Neural cell (in vitro differentiated cells): Measurements from ENCODE around the gene GJD2. TPM values are rescaled to one million over a fixed set of nuclear protein-coding genes. Genes with fewer than 3 reads are reported as not detected.

Experiments used
- H2AFZ ChIP-seq: fragments of 200-600, 300-800 bp; sonication (generic), shearing (Covaris generic); 2 replicates; pipeline ENCODE4 v1.6.0; 2014; ENCODE audit warnings: low read depth, mild to moderate bottlenecking, antibody characterized with exemption, low read length, moderate library complexity
- H3F3A ChIP-seq: fragments of 200-600 bp; shearing (Covaris generic); 2 replicates; pipeline ENCODE4 v1.6.1; 2016; ENCODE audit warnings: mild to moderate bottlenecking, moderate library complexity, mixed read lengths, antibody characterized with exemption, low read length; ENCODE audit not compliant: insufficient read depth, poor library complexity, severe bottlenecking
- H3K27ac ChIP-seq: fragments of 200-600, 300-800 bp; sonication (generic), shearing (Covaris generic); 2 replicates; pipeline ENCODE4 v1.5.1; 2014; ENCODE audit warnings: mild to moderate bottlenecking, low read length, moderate library complexity
- H3K27me3 ChIP-seq: fragments of 300-800, 200-600 bp; sonication (generic), shearing (Covaris generic); 2 replicates; pipeline ENCODE4 v1.6.0; 2014; ENCODE audit warnings: mild to moderate bottlenecking, low read depth, low read length, moderate library complexity; ENCODE audit not compliant: insufficient read depth
- H3K36me3 ChIP-seq: fragments of 300-800, 200-600 bp; sonication (generic), shearing (Covaris generic); 2 replicates; pipeline ENCODE4 v1.5.1; 2014; ENCODE audit warnings: mild to moderate bottlenecking, antibody characterized with exemption, low read length, moderate library complexity; ENCODE audit not compliant: insufficient read depth
- H3K4me2 ChIP-seq: fragments of 300-800, 200-600 bp; sonication (generic), shearing (Covaris generic); 2 replicates; pipeline ENCODE4 v1.6.0; 2014; ENCODE audit warnings: mild to moderate bottlenecking, low read length
- H3K4me3 ChIP-seq: fragments of 300-800, 200-600 bp; sonication (generic), shearing (Covaris generic); 2 replicates; pipeline ENCODE4 v1.5.1; 2014; ENCODE audit warnings: mild to moderate bottlenecking, low read length, moderate library complexity
- H3K79me2 ChIP-seq: fragments of 200-600 bp; shearing (Covaris generic); replicated peaks from 2 replicates; pipeline ENCODE4 v1.6.0; 2014; ENCODE audit warnings: mild to moderate bottlenecking, low read length, moderate library complexity; ENCODE audit not compliant: insufficient read depth
- H3K9ac ChIP-seq: fragments of 300-800, 200-600 bp; sonication (generic), shearing (Covaris generic); 2 replicates; pipeline ENCODE4 v1.6.1; 2016; ENCODE audit warnings: mild to moderate bottlenecking, low read length, mixed read lengths
- H3K9me2 ChIP-seq: fragments of 200-600 bp; shearing (Covaris generic); 2 replicates; pipeline ENCODE4 v1.6.1; 2016; ENCODE audit warnings: mild to moderate bottlenecking, low read length, mixed read lengths; ENCODE audit not compliant: insufficient read depth
- H3K9me3 ChIP-seq: fragments of 200-600, 300-800 bp; sonication (generic), shearing (Covaris generic); 2 replicates; pipeline ENCODE4 v1.6.1; 2016; ENCODE audit warnings: mild to moderate bottlenecking, mixed run types, low read length, moderate library complexity, mixed read lengths
- H4K20me1 ChIP-seq: fragments of 200-600 bp; shearing (Covaris generic); 2 replicates; pipeline ENCODE4 v1.6.1; 2016; ENCODE audit warnings: mild to moderate bottlenecking, mixed run types; ENCODE audit not compliant: insufficient read depth
- EP300 ChIP-seq: fragments of 450-650 bp; conservative IDR thresholded peaks from 2 replicates; pipeline ENCODE4 v1.6.1; 2014; ENCODE audit warnings: antibody characterized with exemption, mild to moderate bottlenecking, moderate library complexity; ENCODE audit not compliant: poor library complexity, severe bottlenecking
- EZH2 ChIP-seq: fragments of 200-600, 300-800 bp; shearing (Covaris generic), sonication (generic); IDR thresholded peaks from 2 replicates; pipeline ENCODE4 v1.6.1; 2014; ENCODE audit warnings: antibody characterized with exemption, low read length, borderline replicate concordance, mild to moderate bottlenecking; ENCODE audit not compliant: insufficient read depth, poor library complexity, severe bottlenecking
- MXI1 ChIP-seq: fragments of 450-650 bp; conservative IDR thresholded peaks from 2 replicates; pipeline ENCODE4 v1.6.1; 2014; ENCODE audit warnings: antibody characterized with exemption, mild to moderate bottlenecking; ENCODE audit not compliant: poor library complexity, severe bottlenecking
- POLR2AphosphoS5 ChIP-seq: IDR thresholded peaks from 2 replicates; pipeline ENCODE4 v1.6.1; 2012
- RAD21 ChIP-seq: fragments of 450-650 bp; conservative IDR thresholded peaks from 2 replicates; pipeline ENCODE4 v1.6.1; 2014; ENCODE audit warnings: antibody characterized with exemption, mild to moderate bottlenecking, moderate library complexity
- SMC3 ChIP-seq: fragments of 450-650 bp; conservative IDR thresholded peaks from 2 replicates; pipeline ENCODE4 v1.6.1; 2014; ENCODE audit warnings: antibody characterized with exemption, mild to moderate bottlenecking, moderate library complexity; ENCODE audit not compliant: poor library complexity
- TAF1 ChIP-seq: IDR thresholded peaks from 2 replicates; pipeline ENCODE4 v1.6.1; 2012; ENCODE audit warnings: low read depth
- polyA plus RNA-seq: library from polyadenylated mRNA; depleted of rRNA; stranded (reverse); fragments of >200 nt; gene quantifications from 2 replicates; pipeline ENCODE4 v1.2.3, GENCODE V29; 2014
- TF ChIP-seq, protein P1 (sequence below): fragments of 450-650 bp; IDR thresholded peaks from 2 replicates; pipeline ENCODE4 v1.5.1; 2014; ENCODE audit warnings: antibody characterized with exemption, mild to moderate bottlenecking, moderate library complexity; ENCODE audit not compliant: poor library complexity, severe bottlenecking
- TF ChIP-seq, protein P2 (sequence below): IDR thresholded peaks from 2 replicates; pipeline ENCODE4 v1.6.1; 2012; ENCODE audit warnings: borderline replicate concordance

The GJD2 gene
- polyA plus RNA-seq, 1 donor from 2014 or later = 4.6 TPM

DNA sequence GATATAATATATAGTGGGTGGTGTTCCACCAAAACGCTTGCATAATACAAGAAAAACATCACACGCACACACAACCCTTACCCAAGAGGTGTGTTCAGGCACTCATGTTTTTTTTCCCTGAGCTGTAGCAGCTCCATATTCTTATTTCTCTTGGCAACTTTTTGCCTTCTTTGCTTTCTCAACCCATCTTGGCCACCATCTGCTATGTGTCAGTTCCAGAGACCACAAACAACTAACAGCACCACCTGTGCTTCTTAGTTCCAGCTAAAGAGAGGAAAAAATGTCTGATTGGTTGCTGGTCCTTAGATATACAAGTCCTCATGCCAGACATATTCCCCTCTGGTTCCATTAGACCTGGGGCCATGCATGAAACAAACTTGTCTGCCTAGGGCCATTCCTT lies 28.6 kb upstream of the GJD2 start:
- no peak for TF ChIP-seq SMC3
- no peak for TF ChIP-seq RAD21
- TF ChIP-seq EP300 = no peak
- no peak for TF ChIP-seq TAF1
- TF ChIP-seq, protein P1, sequence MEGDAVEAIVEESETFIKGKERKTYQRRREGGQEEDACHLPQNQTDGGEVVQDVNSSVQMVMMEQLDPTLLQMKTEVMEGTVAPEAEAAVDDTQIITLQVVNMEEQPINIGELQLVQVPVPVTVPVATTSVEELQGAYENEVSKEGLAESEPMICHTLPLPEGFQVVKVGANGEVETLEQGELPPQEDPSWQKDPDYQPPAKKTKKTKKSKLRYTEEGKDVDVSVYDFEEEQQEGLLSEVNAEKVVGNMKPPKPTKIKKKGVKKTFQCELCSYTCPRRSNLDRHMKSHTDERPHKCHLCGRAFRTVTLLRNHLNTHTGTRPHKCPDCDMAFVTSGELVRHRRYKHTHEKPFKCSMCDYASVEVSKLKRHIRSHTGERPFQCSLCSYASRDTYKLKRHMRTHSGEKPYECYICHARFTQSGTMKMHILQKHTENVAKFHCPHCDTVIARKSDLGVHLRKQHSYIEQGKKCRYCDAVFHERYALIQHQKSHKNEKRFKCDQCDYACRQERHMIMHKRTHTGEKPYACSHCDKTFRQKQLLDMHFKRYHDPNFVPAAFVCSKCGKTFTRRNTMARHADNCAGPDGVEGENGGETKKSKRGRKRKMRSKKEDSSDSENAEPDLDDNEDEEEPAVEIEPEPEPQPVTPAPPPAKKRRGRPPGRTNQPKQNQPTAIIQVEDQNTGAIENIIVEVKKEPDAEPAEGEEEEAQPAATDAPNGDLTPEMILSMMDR = no peak
- TF ChIP-seq POLR2AphosphoS5 = no peak
- TF ChIP-seq MXI1 = no peak
- no peak for TF ChIP-seq EZH2
- TF ChIP-seq, protein P2, sequence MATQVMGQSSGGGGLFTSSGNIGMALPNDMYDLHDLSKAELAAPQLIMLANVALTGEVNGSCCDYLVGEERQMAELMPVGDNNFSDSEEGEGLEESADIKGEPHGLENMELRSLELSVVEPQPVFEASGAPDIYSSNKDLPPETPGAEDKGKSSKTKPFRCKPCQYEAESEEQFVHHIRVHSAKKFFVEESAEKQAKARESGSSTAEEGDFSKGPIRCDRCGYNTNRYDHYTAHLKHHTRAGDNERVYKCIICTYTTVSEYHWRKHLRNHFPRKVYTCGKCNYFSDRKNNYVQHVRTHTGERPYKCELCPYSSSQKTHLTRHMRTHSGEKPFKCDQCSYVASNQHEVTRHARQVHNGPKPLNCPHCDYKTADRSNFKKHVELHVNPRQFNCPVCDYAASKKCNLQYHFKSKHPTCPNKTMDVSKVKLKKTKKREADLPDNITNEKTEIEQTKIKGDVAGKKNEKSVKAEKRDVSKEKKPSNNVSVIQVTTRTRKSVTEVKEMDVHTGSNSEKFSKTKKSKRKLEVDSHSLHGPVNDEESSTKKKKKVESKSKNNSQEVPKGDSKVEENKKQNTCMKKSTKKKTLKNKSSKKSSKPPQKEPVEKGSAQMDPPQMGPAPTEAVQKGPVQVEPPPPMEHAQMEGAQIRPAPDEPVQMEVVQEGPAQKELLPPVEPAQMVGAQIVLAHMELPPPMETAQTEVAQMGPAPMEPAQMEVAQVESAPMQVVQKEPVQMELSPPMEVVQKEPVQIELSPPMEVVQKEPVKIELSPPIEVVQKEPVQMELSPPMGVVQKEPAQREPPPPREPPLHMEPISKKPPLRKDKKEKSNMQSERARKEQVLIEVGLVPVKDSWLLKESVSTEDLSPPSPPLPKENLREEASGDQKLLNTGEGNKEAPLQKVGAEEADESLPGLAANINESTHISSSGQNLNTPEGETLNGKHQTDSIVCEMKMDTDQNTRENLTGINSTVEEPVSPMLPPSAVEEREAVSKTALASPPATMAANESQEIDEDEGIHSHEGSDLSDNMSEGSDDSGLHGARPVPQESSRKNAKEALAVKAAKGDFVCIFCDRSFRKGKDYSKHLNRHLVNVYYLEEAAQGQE = no peak
- Histone ChIP-seq H2AFZ (no peak overlapping the region), H3K4me2 (no peak overlapping the region), H3K4me3 (no peak overlapping the region), H4K20me1 (no peaks in the 10 kb centered on the region), H3K79me2 (no peaks in the 10 kb centered on the region), H3K9me2 (no peaks in the 10 kb centered on the region), H3K9ac (no peak overlapping the region), H3K27me3 (no peaks in the 10 kb centered on the region), H3K27ac (no peak overlapping the region), H3F3A (no peaks in the 10 kb centered on the region), H3K9me3 (peaks cover 9% of the 10 kb centered on the region), H3K36me3 (no peaks in the 10 kb centered on the region)

GRCh38 chr15:34782901-34783300 lies 28.1 kb upstream of the GJD2 start:
- TF ChIP-seq, protein P1 = no peak
- no peak for TF ChIP-seq TAF1
- TF ChIP-seq SMC3 = no peak
- no peak for TF ChIP-seq EP300
- no peak for TF ChIP-seq MXI1
- TF ChIP-seq EZH2 = no peak
- TF ChIP-seq RAD21 = no peak
- TF ChIP-seq, protein P2 = no peak
- Histone ChIP-seq H3K36me3 (no peaks in the 10 kb centered on the region), H3K4me3 (no peak overlapping the region), H3K9me3 (peaks cover 9% of the 10 kb centered on the region), H3K4me2 (no peak overlapping the region), H3K79me2 (no peaks in the 10 kb centered on the region), H3K9me2 (no peaks in the 10 kb centered on the region), H3F3A (no peaks in the 10 kb centered on the region), H2AFZ (no peak overlapping the region), H3K27ac (no peak overlapping the region), H3K27me3 (no peaks in the 10 kb centered on the region), H3K9ac (no peak overlapping the region), H4K20me1 (no peaks in the 10 kb centered on the region)
